WERI-Rb-1 (cell line): ENCODE data around the gene DAAM2.

Experiments used
- DNase-seq: peaks from one replicate; pipeline ENCODE4 v3.0.0-alpha.2; 2020
- H3K27ac ChIP-seq: fragments of 250-450 bp; sonication (Bioruptor Pico); 2 replicates; pipeline ENCODE4 v1.5.1; 2020; ENCODE audit warnings: mild to moderate bottlenecking, moderate library complexity
- H3K27me3 ChIP-seq: fragments of 250-450 bp; sonication (Bioruptor Pico); 2 replicates; pipeline ENCODE4 v1.5.1; 2021; ENCODE audit warnings: mild to moderate bottlenecking, low read depth, moderate library complexity; ENCODE audit not compliant: insufficient read depth, severe bottlenecking
- H3K36me3 ChIP-seq: fragments of 250-450 bp; sonication (Bioruptor Pico); 2 replicates; pipeline ENCODE4 v1.5.1; 2020; ENCODE audit warnings: mild to moderate bottlenecking, moderate library complexity
- H3K4me3 ChIP-seq: 2 replicates; pipeline ENCODE4 v1.5.1; 2011; ENCODE audit warnings: low read depth, mild to moderate bottlenecking, control low read depth, low read length
- H3K9me3 ChIP-seq: fragments of 250-450 bp; sonication (Bioruptor Pico); 2 replicates; pipeline ENCODE4 v1.5.1; 2021; ENCODE audit warnings: mild to moderate bottlenecking, moderate library complexity; ENCODE audit not compliant: severe bottlenecking
- CTCF ChIP-seq: IDR thresholded peaks from 2 replicates; pipeline ENCODE4 v1.5.1; 2011; ENCODE audit warnings: low read depth, mild to moderate bottlenecking, control low read depth, inconsistent platforms, low read length

Gene DAAM2

DNA sequence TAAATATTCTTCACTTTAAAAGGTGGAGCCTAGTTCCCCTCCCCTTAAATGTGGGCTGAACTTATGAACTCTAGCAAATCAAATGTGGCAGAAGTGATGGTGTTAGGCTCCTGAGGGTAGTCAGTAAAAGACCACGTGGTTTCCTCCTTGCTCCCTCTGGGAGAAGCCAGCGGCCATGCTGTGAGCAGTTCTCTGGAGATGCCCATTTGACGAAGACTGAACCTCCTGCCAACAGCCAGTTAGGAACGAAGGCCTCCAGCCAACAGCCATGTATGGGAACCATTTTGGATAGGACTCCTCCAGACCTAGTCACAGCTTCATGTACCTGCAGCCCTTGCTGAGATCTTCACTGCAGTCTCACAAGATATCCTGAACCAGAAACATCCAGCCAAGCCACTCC is 149.6 kb downstream of the DAAM2 start:
- no peak for TF ChIP-seq CTCF
- Histone ChIP-seq H3K36me3 (no peaks in the 10 kb centered on the region), H3K4me3 (no peak overlapping the region), H3K9me3 (no peaks in the 10 kb centered on the region), H3K27me3 (no peaks in the 10 kb centered on the region), H3K27ac (no peak overlapping the region)
- DNase-seq: no peak

DNA sequence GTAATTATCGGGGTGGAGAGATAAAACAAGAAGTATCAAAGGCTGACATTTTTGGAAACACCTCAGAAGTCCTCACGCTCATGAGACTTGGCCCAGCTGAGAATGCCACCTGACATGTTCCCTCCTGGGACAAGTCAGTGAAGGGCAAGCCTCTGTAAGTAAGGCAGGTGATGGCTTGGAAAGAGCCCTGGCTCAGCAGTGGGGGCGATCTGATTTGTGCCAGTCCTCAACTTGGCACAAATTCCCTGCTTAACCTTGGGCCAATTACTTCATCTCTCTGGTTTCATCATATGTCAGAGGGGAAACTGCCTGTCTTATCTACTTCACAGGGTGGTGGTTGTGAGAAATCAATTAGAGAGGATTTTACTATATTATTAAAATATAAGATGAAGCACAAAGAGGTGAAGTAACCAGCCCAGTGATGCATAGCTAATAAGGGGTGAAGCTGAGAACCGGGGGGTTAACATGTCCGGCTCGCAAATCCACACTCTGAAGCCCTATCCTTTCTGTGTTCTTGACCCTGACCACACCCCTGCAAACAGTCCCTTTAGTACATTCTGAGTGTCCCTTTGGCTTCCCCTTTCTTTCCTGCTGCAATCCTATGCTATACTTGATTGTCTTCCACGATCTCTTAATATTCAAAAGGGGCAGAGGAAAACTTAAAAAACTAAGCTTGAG is 150.9 kb downstream of the DAAM2 start:
- H3K36me3 ChIP-seq: no peaks in the 10 kb centered on the region
- H3K4me3 ChIP-seq: no peak overlapping the region
- H3K27me3 ChIP-seq: no peaks in the 10 kb centered on the region
- no peak overlapping the region for H3K27ac ChIP-seq
- DNase-seq: no peak
- no peak for TF ChIP-seq CTCF
- no peaks in the 10 kb centered on the region for H3K9me3 ChIP-seq

GRCh38 chr6:39945626-39946025 is 153.4 kb downstream of the DAAM2 start:
- no peak for TF ChIP-seq CTCF
- Histone ChIP-seq H3K36me3 (no peaks in the 10 kb centered on the region), H3K4me3 (no peak overlapping the region), H3K9me3 (peaks cover 6% of the 10 kb centered on the region), H3K27ac (no peak overlapping the region), H3K27me3 (peaks cover 3% of the 10 kb centered on the region)
- no peak for DNase-seq

GRCh38 chr6:39947611-39948068 is 155.5 kb downstream of the DAAM2 start:
- Histone ChIP-seq H3K27me3 (peaks cover 3% of the 10 kb centered on the region), H3K36me3 (no peaks in the 10 kb centered on the region), H3K4me3 (no peak overlapping the region), H3K27ac (no peak overlapping the region), H3K9me3 (peaks cover 6% of the 10 kb centered on the region)
- no peak for DNase-seq
- no peak for TF ChIP-seq CTCF

DNA sequence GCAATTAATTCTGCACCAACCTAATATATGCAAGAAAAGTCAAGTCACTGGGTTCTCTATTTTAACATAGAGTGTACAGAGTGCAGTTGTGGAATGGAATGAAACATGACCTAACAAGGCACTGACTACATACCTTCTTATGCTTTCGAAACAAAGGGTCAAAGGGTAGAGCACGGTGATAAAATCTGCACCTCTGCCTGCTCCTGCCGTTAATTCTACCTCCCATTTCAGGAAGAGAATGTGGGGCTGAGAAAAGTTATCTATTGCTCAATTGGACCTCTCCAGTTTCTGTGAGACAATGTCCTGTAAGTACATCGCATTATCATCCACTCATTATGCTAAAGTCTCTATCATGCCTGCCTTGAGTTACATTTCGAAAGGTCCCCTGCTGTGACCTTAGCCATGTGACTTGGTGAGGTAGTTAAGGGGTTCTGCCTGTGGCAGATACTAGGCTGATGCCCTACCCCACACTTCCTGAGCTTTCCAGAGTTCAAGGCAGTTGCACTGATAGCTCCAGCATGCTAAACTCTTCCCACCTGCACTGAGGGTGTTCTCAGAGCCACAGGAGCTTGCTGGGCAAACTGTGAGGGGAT is 156.1 kb downstream of the DAAM2 start:
- Histone ChIP-seq H3K4me3 (no peak overlapping the region), H3K27ac (no peak overlapping the region), H3K9me3 (peaks cover 6% of the 10 kb centered on the region), H3K36me3 (no peaks in the 10 kb centered on the region), H3K27me3 (peaks cover 3% of the 10 kb centered on the region)
- TF ChIP-seq CTCF: no peak
- no peak for DNase-seq
